HCT116 (cell line): Measurements from ENCODE around the gene EMD. TPM values are rescaled to one million over a fixed set of nuclear protein-coding genes. Genes with fewer than 3 reads are reported as not detected.
"Not testable (repeated sequence)": the region's sequence is repeated elsewhere in the genome, so short reads cannot be mapped to it uniquely, and the experiment has no call there.

Experiments
- ATAC-seq: fragments of 200-7000 bp; cut with Tn5 transposase; 2 replicates; pipeline ENCODE4 v1.9.1; 2020; ENCODE audit warnings: mild to moderate bottlenecking, moderate library complexity
- BruUV-seq: library from RNA; stranded (reverse); fragments of 400-500 nt; replicated peaks from 2 replicates; lab custom pipeline; 2021; lab: Mats Ljungman, UMichigan
- CTCF ChIA-PET: fragments of 300-600 bp; sonication (Branson Sonifier 250); formaldehyde crosslinking; loops from one replicate; lab custom pipeline; 2021; ENCODE audit warnings: antibody characterized with exemption; lab: Charles Lee
- POLR2A ChIA-PET: fragments of 300-600, 350-600 bp; sonication (Branson Sonifier 250); formaldehyde crosslinking; loops from one replicate; lab custom pipeline; 2021; ENCODE audit warnings: antibody characterized with exemption; lab: Charles Lee
- RAD21 ChIA-PET, 2 experiments: fragments of 300-600 bp; sonication (Branson Sonifier 250); formaldehyde crosslinking; loops; one replicate each; lab custom pipeline; 2023; ENCODE audit warnings: low total read pairs in 2 of 2; ENCODE audit not compliant: uncharacterized antibody in 2 of 2, unreplicated experiment in 2 of 2, low non-redundant PET in 1 of 2; lab: Charles Lee
- DNase-seq: peaks from one replicate; pipeline ENCODE4 v3.0.0-alpha.2; 2010; ENCODE audit warnings: low read depth, low spot score
- H2AFZ ChIP-seq: fragments of 200-600 bp; shearing (Covaris generic), sonication (generic); 2 replicates; pipeline ENCODE4 v1.6.1; 2017; ENCODE audit warnings: low read depth, mixed run types, mixed read lengths, antibody characterized with exemption, low read length; ENCODE audit not compliant: poor library complexity, severe bottlenecking
- H3K27ac ChIP-seq: 2 replicates; pipeline ENCODE4 v1.5.1; 2012; ENCODE audit warnings: low read depth, low read length
- H3K27me3 ChIP-seq: fragments of 200-600 bp; sonication (generic); 2 replicates; pipeline ENCODE4 v1.6.1; 2016; ENCODE audit warnings: mixed run types, low read length, mixed read lengths; ENCODE audit not compliant: insufficient read depth
- H3K36me3 ChIP-seq, 2 experiments: fragments of 200-500 bp in 1 of 2; fragments of 200-600 bp in 1 of 2; sonication (Bioruptor generic) in 1 of 2; sonication (generic) in 1 of 2; 2 replicates each; pipeline versions ENCODE4 v1.5.1 to v1.6.1; 2014 to 2016; ENCODE audit warnings: low read length in 2 of 2, inconsistent platforms in 1 of 2, mixed read lengths in 1 of 2, mixed run types in 1 of 2; ENCODE audit not compliant: insufficient read depth in 2 of 2, control insufficient read depth in 1 of 2
- H3K4me1 ChIP-seq, 2 experiments: fragments of 200-600 bp in 1 of 2; sonication (generic) in 1 of 2; 2 replicates each; pipeline versions ENCODE4 v1.5.1 to v1.6.1; 2012 to 2017; ENCODE audit warnings: low read length in 2 of 2, inconsistent platforms in 1 of 2, mild to moderate bottlenecking in 1 of 2, mixed read lengths in 1 of 2, mixed run types in 1 of 2, moderate library complexity in 1 of 2; ENCODE audit not compliant: insufficient read depth in 2 of 2, control insufficient read depth in 1 of 2
- H3K4me2 ChIP-seq: fragments of 200-600 bp; sonication (generic); 2 replicates; pipeline ENCODE4 v1.6.1; 2017; ENCODE audit warnings: mixed run types, low read length, mixed read lengths
- H3K4me3 ChIP-seq, 2 experiments: fragments of 200-600 bp in 1 of 2; sonication (generic) in 1 of 2; replicated peaks in 1 of 2; 2 replicates each; pipeline ENCODE4 v1.5.1; 2011 to 2016; ENCODE audit warnings: low read length in 2 of 2, control low read depth in 1 of 2, low read depth in 1 of 2, mild to moderate bottlenecking in 1 of 2, mixed read lengths in 1 of 2, mixed run types in 1 of 2
- H3K79me2 ChIP-seq: fragments of 200-600 bp; sonication (generic); 2 replicates; pipeline ENCODE4 v1.6.1; 2017; ENCODE audit warnings: mild to moderate bottlenecking, mixed run types, low read length, moderate library complexity, mixed read lengths; ENCODE audit not compliant: insufficient read depth
- H3K9ac ChIP-seq: fragments of 200-600 bp; sonication (generic); 2 replicates; pipeline ENCODE4 v1.6.1; 2016; ENCODE audit warnings: low read length, mixed read lengths
- H3K9me2 ChIP-seq: fragments of 200-600 bp; sonication (generic), shearing (Covaris generic); 2 replicates; pipeline ENCODE4 v1.6.1; 2017; ENCODE audit warnings: mixed run types, mild to moderate bottlenecking, moderate library complexity; ENCODE audit not compliant: insufficient read depth
- H3K9me3 ChIP-seq, 2 experiments: fragments of 200-500 bp in 1 of 2; fragments of 200-600 bp in 1 of 2; sonication (Bioruptor generic) in 1 of 2; sonication (generic) in 1 of 2; 2 replicates each; pipeline ENCODE4 v1.6.1; 2014 to 2017; ENCODE audit warnings: low read length in 2 of 2, mixed read lengths in 2 of 2, inconsistent platforms in 1 of 2, low read depth in 1 of 2, mild to moderate bottlenecking in 1 of 2, mixed run types in 1 of 2, moderate library complexity in 1 of 2; ENCODE audit not compliant: control insufficient read depth in 1 of 2, insufficient read depth in 1 of 2
- H4K20me1 ChIP-seq: fragments of 200-600 bp; sonication (generic), shearing (Covaris generic); 2 replicates; pipeline ENCODE4 v1.6.1; 2017; ENCODE audit warnings: mixed run types, mild to moderate bottlenecking, moderate library complexity; ENCODE audit not compliant: insufficient read depth
- intact Hi-C: fragments of 100-400 bp; cut with micrococcal nuclease; formaldehyde crosslinking; loops from 2 replicates; pipeline ENCODE4 v1.10.0; 2022
- total RNA-seq: library from RNA; stranded (reverse); gene quantifications from one replicate; pipeline ENCODE4 v1.2.1, GENCODE V29; 2021; ENCODE audit not compliant: unreplicated experiment

Gene EMD
- total RNA-seq, 1 experiment from 2014 or later, result 102 TPM

DNA sequence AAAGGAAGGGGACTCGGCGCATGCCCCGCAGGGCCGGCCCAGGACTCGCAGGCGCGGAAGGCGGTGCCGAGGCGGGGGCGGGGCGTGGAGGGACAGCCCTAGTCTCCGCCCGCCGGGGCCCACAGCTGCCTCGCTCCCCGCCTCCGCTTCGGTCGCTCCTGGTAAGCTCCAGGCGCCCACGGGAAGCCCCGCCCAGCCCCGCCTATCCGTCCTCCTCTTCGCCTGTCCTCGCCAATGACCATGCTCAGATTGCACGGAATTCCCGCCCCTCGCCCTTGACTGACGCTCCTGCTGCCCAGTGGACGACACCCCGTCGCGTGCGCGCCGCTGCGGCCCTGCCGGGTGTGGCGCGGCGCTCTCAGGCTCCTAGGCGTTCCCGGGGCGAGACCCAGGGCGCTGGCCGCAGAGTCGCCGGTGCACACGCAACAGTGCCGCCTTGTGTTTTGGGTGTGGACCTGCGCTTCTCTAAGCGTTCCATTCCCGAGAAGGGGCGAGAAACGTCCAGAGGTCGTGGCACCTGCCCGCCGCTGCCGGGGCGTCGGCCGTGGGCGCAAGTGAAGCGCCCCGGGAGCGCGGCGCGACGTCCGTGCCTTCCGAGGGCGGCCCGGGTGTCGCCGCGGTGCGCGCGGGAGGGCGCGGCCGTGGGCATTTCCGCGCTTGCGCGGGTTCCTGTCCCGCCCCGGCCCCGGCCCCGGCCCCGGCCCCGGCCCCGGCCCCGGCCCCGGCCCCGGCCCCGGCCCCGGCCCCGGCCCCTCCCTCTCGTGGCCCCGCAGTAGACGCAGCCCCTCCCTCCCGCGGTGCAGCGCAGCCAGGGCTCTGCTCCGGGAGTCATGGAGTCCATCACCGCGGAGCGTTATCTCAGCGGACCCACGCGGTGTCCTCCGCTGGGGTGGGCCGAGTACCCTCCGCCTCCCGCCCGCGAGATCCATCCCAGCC, 11.0 kb downstream of the EMD start:
- H4K20me1 ChIP-seq, DNase-seq, RAD21 ChIA-PET, H3K9me2 ChIP-seq, H3K36me3 ChIP-seq, POLR2A ChIA-PET, H3K4me3 ChIP-seq, H2AFZ ChIP-seq, H3K27me3 ChIP-seq, H3K27ac ChIP-seq, H3K79me2 ChIP-seq, CTCF ChIA-PET, H3K4me2 ChIP-seq, H3K9ac ChIP-seq, H3K4me1 ChIP-seq, BruUV-seq, H3K9me3 ChIP-seq: not testable (repeated sequence)
- intact Hi-C loops, result loop anchor here (10.0 kb wide), 1 partner anchor 415 kb away; the partner anchor contains the start of genes HCFC1 and TMEM187
- ATAC-seq, result peak; percentile 83

GRCh38 chrX:154396363-154396762, 17.3 kb downstream of the EMD start:
- H3K27ac ChIP-seq, result peak overlapping the region; percentile 92

More at GRCh38 chrX:154396363-154396762, 17.3 kb downstream of the EMD start:
- H2AFZ ChIP-seq, RAD21 ChIA-PET, H3K9ac ChIP-seq, H3K27me3 ChIP-seq, H4K20me1 ChIP-seq, ATAC-seq, CTCF ChIA-PET, H3K9me2 ChIP-seq, DNase-seq, H3K9me3 ChIP-seq, BruUV-seq: not testable (repeated sequence)
- peak overlapping the region; percentile 33; the same call in 1 of the 2 replicates for H3K4me2 ChIP-seq
- peaks cover 0 to 23% of the 10 kb centered on the region in 2 experiments; a peak in 2 of 4 replicates for H3K4me1 ChIP-seq
- H3K36me3 ChIP-seq, result peaks cover 0 to 27% of the 10 kb centered on the region in 2 experiments; a peak in 1 of 4 replicates
- H3K4me3 ChIP-seq, result peak overlapping the region in 1 of 2 experiments; percentile 84; a peak in 2 of 4 replicates
- POLR2A ChIA-PET, result interaction anchor here (0.6 to 2.5 kb wide), 3 partner anchors 23 to 28 kb away, joined by 3 to 12 read pairs (median 5); no protein-coding TSS in a partner anchor
- peaks cover 19% of the 10 kb centered on the region for H3K79me2 ChIP-seq
- intact Hi-C loops, result loop anchor here (10.0 kb wide), 1 partner anchor 422 kb away; the partner anchor contains the start of genes HCFC1 and TMEM187
